ENCODE data around the gene NCK2.

NCK2 gene

DNA sequence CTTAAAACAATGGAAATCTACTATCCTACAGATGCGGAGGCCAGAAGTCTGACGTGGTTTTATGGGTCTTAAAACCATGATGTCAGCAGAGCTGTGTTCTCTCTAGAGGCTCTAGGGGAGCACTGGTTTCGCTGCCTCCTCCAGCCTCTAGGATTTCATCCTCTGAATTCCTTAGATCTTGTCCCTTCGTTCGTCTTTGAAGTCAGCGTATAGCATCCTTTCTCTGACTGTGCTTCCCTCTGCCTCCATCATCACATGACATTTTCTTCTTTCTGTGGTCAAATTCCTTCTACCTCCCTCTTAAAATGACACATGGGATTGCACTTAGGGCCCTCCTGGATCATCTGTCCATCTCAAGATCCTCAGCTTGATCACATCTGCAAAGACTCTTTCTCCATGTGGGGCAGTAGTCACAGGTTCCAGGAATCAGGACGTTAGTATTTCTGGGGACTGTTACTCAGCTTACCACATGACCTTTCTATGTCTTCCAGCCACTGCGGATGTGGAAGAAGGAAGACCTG, 22.7 kb upstream of the NCK2 start:
- H3K4me1 ChIP-seq (ENCODE audit: control insufficient read depth, insufficient read depth, low read length) = no peaks in the 10 kb centered on the region
- no peak overlapping the region for H3K4me3 ChIP-seq (ENCODE audit: low read length)
- no peak overlapping the region for H3K9ac ChIP-seq (ENCODE audit: low read depth, low read length)
- no peaks in the 10 kb centered on the region for H3K36me3 ChIP-seq (ENCODE audit: insufficient read depth, low read length)
- H3K9me3 ChIP-seq (replicated peaks; ENCODE audit: low read length) = no peaks in the 10 kb centered on the region
- H3K27me3 ChIP-seq (ENCODE audit: control insufficient read depth, insufficient read depth, low read length) = peaks cover 28% of the 10 kb centered on the region
- no peak overlapping the region for H3K4me2 ChIP-seq (ENCODE audit: low read length)

- no peaks in the 10 kb centered on the region for H3K9me3 ChIP-seq (replicated peaks; ENCODE audit: low read length)
- no peak overlapping the region for H3K4me2 ChIP-seq (ENCODE audit: low read length)
- no peak overlapping the region for H3K4me3 ChIP-seq (ENCODE audit: low read length)
- no peaks in the 10 kb centered on the region for H3K4me1 ChIP-seq (ENCODE audit: control insufficient read depth, insufficient read depth, low read length)
- no peak overlapping the region for H3K9ac ChIP-seq (ENCODE audit: low read depth, low read length)
- H3K27me3 ChIP-seq (ENCODE audit: control insufficient read depth, insufficient read depth, low read length) = peaks cover 21% of the 10 kb centered on the region
- no peaks in the 10 kb centered on the region for H3K36me3 ChIP-seq (ENCODE audit: insufficient read depth, low read length)
Observed at GRCh38 chr2:105722726-105723297, 21.9 kb upstream of the NCK2 start.

- Histone ChIP-seq H3K36me3 (ENCODE audit: insufficient read depth, low read length) (no peaks in the 10 kb centered on the region), H3K4me2 (ENCODE audit: low read length) (no peak overlapping the region), H3K9me3 (replicated peaks; ENCODE audit: low read length) (no peaks in the 10 kb centered on the region), H3K4me3 (ENCODE audit: low read length) (no peak overlapping the region), H3K9ac (ENCODE audit: low read depth, low read length) (no peak overlapping the region), H3K4me1 (ENCODE audit: control insufficient read depth, insufficient read depth, low read length) (no peaks in the 10 kb centered on the region), H3K27me3 (ENCODE audit: control insufficient read depth, insufficient read depth, low read length) (peaks cover 20% of the 10 kb centered on the region)
Observed at GRCh38 chr2:105723431-105723830, 21.3 kb upstream of the NCK2 start.

DNA sequence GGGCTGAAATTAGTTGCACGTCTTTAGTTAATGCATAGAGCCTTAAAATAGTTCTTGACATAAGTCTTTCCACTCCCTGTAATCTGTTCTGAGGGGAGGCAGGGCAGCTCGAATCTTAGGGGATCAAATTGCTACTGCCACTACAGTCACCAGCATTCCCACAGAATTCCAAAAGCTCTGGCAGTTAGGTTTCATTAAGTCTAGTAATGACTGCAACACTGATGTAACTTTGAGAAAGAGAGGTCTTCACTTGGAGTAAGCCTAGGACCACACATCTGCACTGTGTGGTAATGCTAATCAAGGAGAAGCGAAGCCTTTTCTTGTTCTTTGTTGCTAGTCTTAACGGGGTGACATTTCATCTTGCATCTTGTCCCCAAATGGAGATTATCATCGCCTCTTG, 19.3 kb upstream of the NCK2 start:
- Histone ChIP-seq H3K36me3 (ENCODE audit: insufficient read depth, low read length) (no peaks in the 10 kb centered on the region), H3K9me3 (replicated peaks; ENCODE audit: low read length) (no peaks in the 10 kb centered on the region), H3K4me1 (ENCODE audit: control insufficient read depth, insufficient read depth, low read length) (no peaks in the 10 kb centered on the region), H3K27me3 (ENCODE audit: control insufficient read depth, insufficient read depth, low read length) (peaks cover 20% of the 10 kb centered on the region), H3K4me2 (ENCODE audit: low read length) (no peak overlapping the region), H3K9ac (ENCODE audit: low read depth, low read length) (no peak overlapping the region), H3K4me3 (ENCODE audit: low read length) (no peak overlapping the region)

DNA sequence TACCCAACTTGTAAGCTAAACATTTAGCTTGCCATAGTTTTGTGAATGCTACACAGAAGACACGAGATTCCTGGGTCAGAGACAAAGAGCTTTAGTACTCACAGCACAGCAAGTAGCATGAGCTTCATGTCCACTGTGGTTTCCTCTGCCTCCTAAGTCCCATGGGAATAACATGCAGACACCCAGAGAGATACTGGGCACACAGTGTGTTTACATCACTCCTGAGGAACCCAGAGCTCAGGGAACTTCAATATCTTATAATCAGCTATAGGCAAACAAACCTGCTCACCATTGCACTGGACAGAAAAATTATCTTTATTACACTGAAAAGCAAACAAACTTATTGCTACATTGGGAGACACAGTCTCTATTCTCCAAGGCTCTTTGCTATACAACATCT, 14.5 kb upstream of the NCK2 start:
- Histone ChIP-seq H3K4me2 (ENCODE audit: low read length) (no peak overlapping the region), H3K9ac (ENCODE audit: low read depth, low read length) (no peak overlapping the region), H3K9me3 (replicated peaks; ENCODE audit: low read length) (no peaks in the 10 kb centered on the region), H3K4me1 (ENCODE audit: control insufficient read depth, insufficient read depth, low read length) (peaks cover 16% of the 10 kb centered on the region), H3K36me3 (ENCODE audit: insufficient read depth, low read length) (no peaks in the 10 kb centered on the region), H3K27me3 (ENCODE audit: control insufficient read depth, insufficient read depth, low read length) (no peaks in the 10 kb centered on the region), H3K4me3 (ENCODE audit: low read length) (no peak overlapping the region)

DNA sequence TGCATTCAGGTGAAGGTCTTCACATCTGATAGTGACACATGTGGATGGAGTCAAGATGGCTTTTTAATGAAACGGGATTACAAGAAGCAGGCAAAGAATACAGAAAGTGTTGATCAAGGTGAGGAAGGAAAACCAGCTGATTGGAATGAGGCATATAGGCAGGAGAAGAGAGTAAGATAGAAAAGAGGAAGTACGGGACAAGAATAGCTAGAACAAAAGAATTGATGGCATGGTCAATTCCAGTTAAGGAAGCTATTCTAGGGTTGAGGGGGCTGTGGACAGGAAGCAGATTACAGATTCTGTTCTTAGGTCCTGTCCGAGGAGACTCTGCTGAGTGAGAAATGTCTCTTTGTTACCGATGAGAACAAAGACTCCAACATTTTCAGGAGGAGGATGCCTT, 13.2 kb upstream of the NCK2 start:
- Histone ChIP-seq H3K9ac (ENCODE audit: low read depth, low read length) (no peak overlapping the region), H3K9me3 (replicated peaks; ENCODE audit: low read length) (no peaks in the 10 kb centered on the region), H3K4me2 (ENCODE audit: low read length) (no peak overlapping the region), H3K4me1 (ENCODE audit: control insufficient read depth, insufficient read depth, low read length) (peaks cover 22% of the 10 kb centered on the region), H3K4me3 (ENCODE audit: low read length) (no peak overlapping the region), H3K36me3 (ENCODE audit: insufficient read depth, low read length) (no peaks in the 10 kb centered on the region), H3K27me3 (ENCODE audit: control insufficient read depth, insufficient read depth, low read length) (no peaks in the 10 kb centered on the region)

- Histone ChIP-seq H3K4me3 (ENCODE audit: low read length) (no peak overlapping the region), H3K4me2 (ENCODE audit: low read length) (no peak overlapping the region), H3K9ac (ENCODE audit: low read depth, low read length) (no peak overlapping the region), H3K36me3 (ENCODE audit: insufficient read depth, low read length) (no peaks in the 10 kb centered on the region), H3K27me3 (ENCODE audit: control insufficient read depth, insufficient read depth, low read length) (no peaks in the 10 kb centered on the region), H3K4me1 (ENCODE audit: control insufficient read depth, insufficient read depth, low read length) (peaks cover 22% of the 10 kb centered on the region), H3K9me3 (replicated peaks; ENCODE audit: low read length) (no peaks in the 10 kb centered on the region)
Observed at GRCh38 chr2:105732101-105732500, 12.6 kb upstream of the NCK2 start.

DNA sequence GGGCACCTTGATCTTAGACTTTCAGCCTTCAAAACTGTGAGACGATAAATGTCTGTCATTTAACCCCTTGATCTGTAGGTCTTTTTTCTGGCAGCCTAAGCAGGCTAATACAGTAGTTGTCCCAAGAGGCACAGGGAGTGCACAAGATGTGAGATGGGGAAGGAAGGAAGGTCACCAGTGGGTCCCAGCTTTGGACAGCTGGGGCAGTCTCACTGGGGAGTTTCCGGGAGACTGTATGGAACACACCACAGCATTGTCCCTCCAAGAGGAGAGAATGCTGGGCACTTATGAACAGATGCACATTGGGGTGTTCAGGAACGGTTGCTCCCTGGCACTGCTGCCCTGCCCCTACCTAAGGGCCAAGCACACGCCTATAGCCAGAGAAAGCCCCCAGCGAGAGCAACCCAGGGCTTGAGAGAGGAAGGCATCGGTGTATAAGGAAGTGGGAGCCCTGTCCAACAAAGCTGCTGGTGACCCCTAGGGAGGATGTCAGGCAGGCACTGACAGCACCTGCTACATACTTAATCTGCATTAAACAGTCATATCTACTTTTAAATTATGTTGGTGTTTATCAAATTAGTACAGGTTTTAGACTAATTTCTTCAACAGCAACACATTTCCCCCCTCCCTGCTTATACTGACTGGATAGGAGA, 11.6 kb upstream of the NCK2 start:
- Histone ChIP-seq H3K9ac (ENCODE audit: low read depth, low read length) (no peak overlapping the region), H3K4me1 (ENCODE audit: control insufficient read depth, insufficient read depth, low read length) (peaks cover 22% of the 10 kb centered on the region), H3K36me3 (ENCODE audit: insufficient read depth, low read length) (no peaks in the 10 kb centered on the region), H3K4me3 (ENCODE audit: low read length) (no peak overlapping the region), H3K4me2 (ENCODE audit: low read length) (no peak overlapping the region), H3K9me3 (replicated peaks; ENCODE audit: low read length) (no peaks in the 10 kb centered on the region), H3K27me3 (ENCODE audit: control insufficient read depth, insufficient read depth, low read length) (no peaks in the 10 kb centered on the region)

GRCh38 chr2:105733875-105734274, 10.8 kb upstream of the NCK2 start:
- H3K27me3 ChIP-seq (ENCODE audit: control insufficient read depth, insufficient read depth, low read length) = no peaks in the 10 kb centered on the region
- H3K4me2 ChIP-seq (ENCODE audit: low read length) = no peak overlapping the region
- no peak overlapping the region for H3K4me3 ChIP-seq (ENCODE audit: low read length)
- H3K36me3 ChIP-seq (ENCODE audit: insufficient read depth, low read length) = no peaks in the 10 kb centered on the region
- no peaks in the 10 kb centered on the region for H3K9me3 ChIP-seq (replicated peaks; ENCODE audit: low read length)
- H3K4me1 ChIP-seq (ENCODE audit: control insufficient read depth, insufficient read depth, low read length) = peaks cover 22% of the 10 kb centered on the region
- no peak overlapping the region for H3K9ac ChIP-seq (ENCODE audit: low read depth, low read length)

DNA sequence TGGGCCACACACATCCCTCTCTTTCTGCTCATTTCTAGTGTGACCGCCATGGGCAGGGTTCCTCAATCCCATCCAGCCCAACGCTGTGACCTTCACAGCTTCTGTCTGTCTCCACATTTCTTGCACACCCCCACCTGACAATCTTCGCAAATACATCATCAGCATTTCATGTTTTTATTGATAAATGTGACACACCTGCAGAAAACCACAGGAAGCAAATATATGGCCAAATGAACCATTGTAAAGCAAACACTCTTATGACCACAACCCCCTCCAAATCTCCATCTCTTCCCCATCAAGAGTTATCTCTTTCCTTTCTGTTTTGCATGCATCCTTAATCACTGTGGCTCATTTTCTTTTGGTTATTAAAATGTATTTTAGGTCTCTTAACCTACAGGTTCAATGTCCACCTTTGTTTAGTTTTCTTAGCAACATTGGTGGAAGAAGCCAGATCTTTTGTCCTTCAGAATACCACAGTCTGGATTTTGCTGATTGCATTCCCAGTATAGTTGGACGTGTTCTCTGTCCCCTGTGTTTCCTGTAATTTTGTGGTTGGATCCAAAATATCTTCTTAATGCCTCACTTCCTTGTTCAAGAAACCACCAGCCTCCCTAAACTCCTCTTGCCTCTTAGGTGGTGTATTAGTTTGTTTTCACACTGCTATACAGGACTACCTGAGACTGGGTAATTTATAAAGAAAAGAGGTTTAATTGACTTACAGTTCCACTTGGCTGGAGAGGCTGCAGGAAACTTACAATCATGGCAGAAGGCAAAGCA, 9.8 kb upstream of the NCK2 start:
- Histone ChIP-seq H3K36me3 (ENCODE audit: insufficient read depth, low read length) (no peaks in the 10 kb centered on the region), H3K4me1 (ENCODE audit: control insufficient read depth, insufficient read depth, low read length) (peaks cover 22% of the 10 kb centered on the region), H3K27me3 (ENCODE audit: control insufficient read depth, insufficient read depth, low read length) (peaks cover 3% of the 10 kb centered on the region), H3K4me3 (ENCODE audit: low read length) (no peak overlapping the region), H3K9ac (ENCODE audit: low read depth, low read length) (no peak overlapping the region), H3K9me3 (replicated peaks; ENCODE audit: low read length) (no peaks in the 10 kb centered on the region), H3K4me2 (ENCODE audit: low read length) (peak overlapping the region; percentile 39)

GRCh38 chr2:105736145-105736544, 8.6 kb upstream of the NCK2 start:
- H3K9ac ChIP-seq (ENCODE audit: low read depth, low read length) = no peak overlapping the region
- no peaks in the 10 kb centered on the region for H3K36me3 ChIP-seq (ENCODE audit: insufficient read depth, low read length)
- H3K9me3 ChIP-seq (replicated peaks; ENCODE audit: low read length) = no peaks in the 10 kb centered on the region
- H3K4me3 ChIP-seq (ENCODE audit: low read length) = no peak overlapping the region
- H3K27me3 ChIP-seq (ENCODE audit: control insufficient read depth, insufficient read depth, low read length) = peaks cover 6% of the 10 kb centered on the region
- H3K4me1 ChIP-seq (ENCODE audit: control insufficient read depth, insufficient read depth, low read length) = peaks cover 22% of the 10 kb centered on the region
- H3K4me2 ChIP-seq (ENCODE audit: low read length) = no peak overlapping the region

Measured in skeletal muscle satellite cell (primary cell).